Neural progenitor cell (in vitro differentiated cells): Measurements from ENCODE around the gene EXOC4. TPM values are rescaled to one million over a fixed set of nuclear protein-coding genes. Genes with fewer than 3 reads are reported as not detected.

ENCODE experiments used
- DNase-seq: peaks from one replicate; pipeline ENCODE4 v3.0.0-alpha.2; 2016; ENCODE audit warnings: low spot score
- H2AFZ ChIP-seq: fragments of 200-600 bp; sonication (generic); replicated peaks from 2 replicates; pipeline ENCODE4 v1.6.1; 2016; ENCODE audit warnings: antibody characterized with exemption
- H3F3A ChIP-seq: fragments of 200-600 bp; sonication (generic); 2 replicates; pipeline ENCODE4 v1.6.1; 2016; ENCODE audit warnings: antibody characterized with exemption, low read depth
- H3K27ac ChIP-seq: fragments of 200-600 bp; sonication (generic); 2 replicates; pipeline ENCODE4 v1.5.1; 2016; ENCODE audit warnings: mild to moderate bottlenecking
- H3K27me3 ChIP-seq: fragments of 200-600 bp; sonication (generic); 2 replicates; pipeline ENCODE4 v1.6.1; 2016; ENCODE audit warnings: mild to moderate bottlenecking, moderate library complexity
- H3K36me3 ChIP-seq: fragments of 200-600 bp; sonication (generic); 2 replicates; pipeline ENCODE4 v1.5.1; 2016
- H3K4me1 ChIP-seq: fragments of 200-600 bp; sonication (generic); 2 replicates; pipeline ENCODE4 v1.6.1; 2016; ENCODE audit warnings: mixed run types
- H3K4me2 ChIP-seq: fragments of 200-600 bp; sonication (generic); 2 replicates; pipeline ENCODE4 v1.6.1; 2016
- H3K4me3 ChIP-seq: fragments of 200-600 bp; sonication (generic); 2 replicates; pipeline ENCODE4 v1.5.1; 2016
- H3K79me2 ChIP-seq: fragments of 200-600 bp; sonication (generic); 2 replicates; pipeline ENCODE4 v1.6.1; 2016; ENCODE audit warnings: low read depth
- H3K9ac ChIP-seq: fragments of 200-600 bp; sonication (generic); 2 replicates; pipeline ENCODE4 v1.6.1; 2016
- H3K9me3 ChIP-seq: fragments of 200-600 bp; sonication (generic); 2 replicates; pipeline ENCODE4 v1.5.1; 2016; ENCODE audit warnings: low read depth
- H4K20me1 ChIP-seq: fragments of 200-600 bp; sonication (generic); 2 replicates; pipeline ENCODE4 v1.6.1; 2016; ENCODE audit warnings: low read depth
- H3K27ac Mint-ChIP-seq: 3 replicates; pipeline ENCODE4 v1.8.0; 2021; ENCODE audit warnings: mixed read lengths
- H3K27me3 Mint-ChIP-seq: 2 replicates; pipeline ENCODE4 v1.8.0; 2022; ENCODE audit warnings: low read depth, mild to moderate bottlenecking, inconsistent platforms, moderate library complexity, mixed read lengths; ENCODE audit not compliant: insufficient read depth
- H3K36me3 Mint-ChIP-seq: 3 replicates; pipeline ENCODE4 v1.8.0; 2021; ENCODE audit warnings: mixed read lengths
- H3K4me1 Mint-ChIP-seq: 3 replicates; pipeline ENCODE4 v1.8.0; 2021; ENCODE audit warnings: mixed read lengths
- H3K4me3 Mint-ChIP-seq: 3 replicates; pipeline ENCODE4 v1.8.0; 2021; ENCODE audit warnings: mild to moderate bottlenecking, moderate library complexity, mixed read lengths
- H3K9me3 Mint-ChIP-seq: 3 replicates; pipeline ENCODE4 v1.8.0; 2020; ENCODE audit warnings: mixed read lengths
- CTCF ChIP-seq: fragments of 200-600 bp; sonication (generic); IDR thresholded peaks from 2 replicates; pipeline ENCODE4 v1.5.1; 2017; ENCODE audit warnings: antibody characterized with exemption, mild to moderate bottlenecking
- EZH2 ChIP-seq: fragments of 200-600 bp; sonication (generic); IDR thresholded peaks from 2 replicates; pipeline ENCODE4 v1.6.1; 2017; ENCODE audit warnings: antibody characterized with exemption, mild to moderate bottlenecking, moderate library complexity
- EZH2phosphoT487 ChIP-seq: fragments of 200-600 bp; sonication (generic); IDR thresholded peaks from 2 replicates; pipeline ENCODE4 v1.6.1; 2017; ENCODE audit warnings: antibody characterized with exemption
- total RNA-seq: library from RNA; depleted of rRNA; stranded (reverse); fragments of >200 nt; gene quantifications from 2 replicates; pipeline ENCODE4 v1.2.3, GENCODE V29; 2015; ENCODE audit warnings: low replicate concordance

The EXOC4 gene
- total RNA-seq, 1 donor from 2014 or later: 129 TPM

- no peak overlapping the region for H3K9ac ChIP-seq
- H3K4me2 ChIP-seq: no peak overlapping the region
- H3K4me3 ChIP-seq: no peak overlapping the region
- peaks cover 2% of the 10 kb centered on the region for H3K27me3 Mint-ChIP-seq
- no peaks in the 10 kb centered on the region for H3K27me3 ChIP-seq
- H3K36me3 Mint-ChIP-seq: no peaks in the 10 kb centered on the region
- H2AFZ ChIP-seq: no peak overlapping the region
- H3K9me3 Mint-ChIP-seq: no peaks in the 10 kb centered on the region
- no peaks in the 10 kb centered on the region for H3K9me3 ChIP-seq
- no peak overlapping the region for H3K4me3 Mint-ChIP-seq
- no peaks in the 10 kb centered on the region for H3K79me2 ChIP-seq
- no peak for TF ChIP-seq CTCF
- no peak for TF ChIP-seq EZH2
- TF ChIP-seq EZH2phosphoT487: no peak
- no peak overlapping the region for H3K27ac Mint-ChIP-seq
- DNase-seq: no peak
- no peaks in the 10 kb centered on the region for H4K20me1 ChIP-seq
- H3F3A ChIP-seq: no peaks in the 10 kb centered on the region
- H3K27ac ChIP-seq: no peak overlapping the region
- no peaks in the 10 kb centered on the region for H3K4me1 Mint-ChIP-seq
- H3K36me3 ChIP-seq: no peaks in the 10 kb centered on the region
- no peaks in the 10 kb centered on the region for H3K4me1 ChIP-seq
Observed at GRCh38 chr7:133570321-133570720, 317.4 kb downstream of the EXOC4 start.

GRCh38 chr7:133571076-133571475, 318.2 kb downstream of the EXOC4 start:
- TF ChIP-seq CTCF: no peak
- H3K36me3 ChIP-seq: no peaks in the 10 kb centered on the region
- no peaks in the 10 kb centered on the region for H3K27me3 ChIP-seq
- DNase-seq: no peak
- no peaks in the 10 kb centered on the region for H3K9me3 ChIP-seq
- no peaks in the 10 kb centered on the region for H3K4me1 ChIP-seq
- no peak overlapping the region for H3K4me2 ChIP-seq
- H3K4me3 ChIP-seq: no peak overlapping the region
- Mint-ChIP-seq H3K36me3 (no peaks in the 10 kb centered on the region), H3K4me3 (no peak overlapping the region), H3K4me1 (no peaks in the 10 kb centered on the region), H3K27ac (no peak overlapping the region), H3K9me3 (no peaks in the 10 kb centered on the region), H3K27me3 (no peaks in the 10 kb centered on the region)
- H3K9ac ChIP-seq: no peak overlapping the region
- no peak overlapping the region for H2AFZ ChIP-seq
- no peaks in the 10 kb centered on the region for H3K79me2 ChIP-seq
- no peak overlapping the region for H3K27ac ChIP-seq
- no peaks in the 10 kb centered on the region for H4K20me1 ChIP-seq
- H3F3A ChIP-seq: no peaks in the 10 kb centered on the region

GRCh38 chr7:133572087-133572486, 319.2 kb downstream of the EXOC4 start:
- H3K27ac ChIP-seq: no peak overlapping the region
- Mint-ChIP-seq H3K9me3 (no peaks in the 10 kb centered on the region), H3K27me3 (no peaks in the 10 kb centered on the region), H3K36me3 (no peaks in the 10 kb centered on the region), H3K4me1 (no peaks in the 10 kb centered on the region), H3K27ac (no peak overlapping the region), H3K4me3 (no peak overlapping the region)
- H2AFZ ChIP-seq: no peak overlapping the region
- H3F3A ChIP-seq: no peaks in the 10 kb centered on the region
- TF ChIP-seq EZH2phosphoT487: no peak
- TF ChIP-seq CTCF: no peak
- no peak for TF ChIP-seq EZH2
- no peak overlapping the region for H3K4me2 ChIP-seq
- H4K20me1 ChIP-seq: no peaks in the 10 kb centered on the region
- DNase-seq: no peak
- no peaks in the 10 kb centered on the region for H3K36me3 ChIP-seq
- no peak overlapping the region for H3K9ac ChIP-seq
- H3K4me1 ChIP-seq: no peaks in the 10 kb centered on the region
- no peaks in the 10 kb centered on the region for H3K27me3 ChIP-seq
- no peaks in the 10 kb centered on the region for H3K79me2 ChIP-seq
- no peaks in the 10 kb centered on the region for H3K9me3 ChIP-seq
- H3K4me3 ChIP-seq: no peak overlapping the region

- H3K36me3 Mint-ChIP-seq: no peaks in the 10 kb centered on the region
- Histone ChIP-seq H3K4me2 (no peak overlapping the region), H3K4me1 (no peaks in the 10 kb centered on the region), H3K36me3 (no peaks in the 10 kb centered on the region), H3K9ac (no peak overlapping the region), H3K79me2 (no peaks in the 10 kb centered on the region), H3K27ac (no peak overlapping the region), H3K27me3 (no peaks in the 10 kb centered on the region), H3F3A (no peaks in the 10 kb centered on the region), H3K4me3 (no peak overlapping the region), H3K9me3 (no peaks in the 10 kb centered on the region), H2AFZ (no peak overlapping the region), H4K20me1 (no peaks in the 10 kb centered on the region)
- no peak overlapping the region for H3K27ac Mint-ChIP-seq
- no peaks in the 10 kb centered on the region for H3K9me3 Mint-ChIP-seq
- DNase-seq: no peak
- H3K4me1 Mint-ChIP-seq: no peaks in the 10 kb centered on the region
- TF ChIP-seq EZH2phosphoT487: no peak
- no peak for TF ChIP-seq EZH2
- no peak for TF ChIP-seq CTCF
- no peak overlapping the region for H3K4me3 Mint-ChIP-seq
- no peaks in the 10 kb centered on the region for H3K27me3 Mint-ChIP-seq
Observed at GRCh38 chr7:133572843-133573242, 320.0 kb downstream of the EXOC4 start.
